Measurements from ENCODE around the gene S100A8. TPM values are rescaled to one million over a fixed set of nuclear protein-coding genes. Genes with fewer than 3 reads are reported as not detected.
A peak's percentile ranks its signal among the peaks of the same experiment; 100 is the strongest.

Gene S100A8
- 1 to 10 TPM; 1.5 to 5.6 TPM for total RNA-seq

- peak; percentile 19 for DNase-seq (ENCODE audit: low spot score)
- H3K27ac ChIP-seq = no peak within 1 kb of the TSS
- H3K4me3 ChIP-seq = no peak within 1 kb of the TSS
These were observed at the start of gene S100A8 for GRCh38 chr1:153390938-153391710. Gene S100A8, minus strand, starts transcription at chr1:153391073. Its CDS starts 538 bp downstream, at chr1:153390535.

GRCh38 chr1:153439273-153439672, 48.4 kb upstream of the S100A8 start:
- no peak overlapping the region for H3K27ac ChIP-seq
- no peaks in the 10 kb centered on the region for H3K9me3 ChIP-seq
- intact Hi-C loops (cut with DNase I) = no loop called here
- H3K4me1 ChIP-seq (replicated peaks) = no peaks in the 10 kb centered on the region
- no peak overlapping the region for H3K4me3 ChIP-seq
- no peaks in the 10 kb centered on the region for H3K36me3 ChIP-seq
- TF ChIP-seq POLR2AphosphoS5 (IDR thresholded peaks at IDR 0.05) (no peak), POLR2A (IDR thresholded peaks at IDR 0.05) (no peak), CTCF (IDR thresholded peaks at IDR 0.05) (no peak)
- H3K27me3 ChIP-seq (replicated peaks; ENCODE audit: insufficient read depth) = no peaks in the 10 kb centered on the region
- no peak for DNase-seq (ENCODE audit: low spot score)

More at GRCh38 chr1:153390938-153391710, at the start of gene S100A8:
- 55% methylated on average over 7 of the region's 7 CpGs for WGBS
- Histone ChIP-seq H3K4me1 (replicated peaks) (no peaks in the 10 kb centered on the region), H3K27me3 (replicated peaks; ENCODE audit: insufficient read depth) (no peaks in the 10 kb centered on the region), H3K36me3 (no peaks in the 10 kb centered on the region), H3K9me3 (no peaks in the 10 kb centered on the region)
- TF ChIP-seq CTCF (IDR thresholded peaks at IDR 0.05) (no peak), POLR2A (IDR thresholded peaks at IDR 0.05) (no peak), POLR2AphosphoS5 (IDR thresholded peaks at IDR 0.05) (no peak)
- intact Hi-C loops (cut with DNase I) = no loop called here

- no peaks in the 10 kb centered on the region for H3K27me3 ChIP-seq (replicated peaks; ENCODE audit: insufficient read depth)
- H3K36me3 ChIP-seq = no peaks in the 10 kb centered on the region
- H3K4me1 ChIP-seq (replicated peaks) = no peaks in the 10 kb centered on the region
- intact Hi-C loops (cut with DNase I) = no loop called here
- TF ChIP-seq POLR2AphosphoS5 (IDR thresholded peaks at IDR 0.05) (no peak), POLR2A (IDR thresholded peaks at IDR 0.05) (no peak), CTCF (IDR thresholded peaks at IDR 0.05) (no peak)
- H3K9me3 ChIP-seq = no peaks in the 10 kb centered on the region
- H3K4me3 ChIP-seq = no peak overlapping the region
- 81% methylated on average over 7 of the region's 7 CpGs for WGBS
- no peak for DNase-seq (ENCODE audit: low spot score)
- no peak overlapping the region for H3K27ac ChIP-seq
These were observed 47.7 kb upstream of the S100A8 start for GRCh38 chr1:153438599-153438998.

- no peaks in the 10 kb centered on the region for H3K36me3 ChIP-seq
- no peak for TF ChIP-seq POLR2AphosphoS5 (IDR thresholded peaks at IDR 0.05)
- no peak for TF ChIP-seq POLR2A (IDR thresholded peaks at IDR 0.05)
- no peak for TF ChIP-seq CTCF (IDR thresholded peaks at IDR 0.05)
- H3K27ac ChIP-seq = no peak overlapping the region
- H3K4me3 ChIP-seq = no peak overlapping the region
- 97% methylated on average over 4 of the region's 4 CpGs for WGBS
- intact Hi-C loops (cut with DNase I) = no loop called here
- no peaks in the 10 kb centered on the region for H3K9me3 ChIP-seq
- DNase-seq (ENCODE audit: low spot score) = no peak
- H3K27me3 ChIP-seq (replicated peaks; ENCODE audit: insufficient read depth) = no peaks in the 10 kb centered on the region
- no peaks in the 10 kb centered on the region for H3K4me1 ChIP-seq (replicated peaks)
These were observed 46.4 kb upstream of the S100A8 start for GRCh38 chr1:153437236-153437635.
